ENCODE results near the gene PROSER1.
A peak's percentile ranks its signal among the peaks of the same experiment; 100 is the strongest.

The PROSER1 gene

GRCh38 chr13:39040206-39040605 is 2.3 kb upstream of the PROSER1 start:
- peak overlapping the region in 1 of 2 donors; percentile 44 for H3K27ac ChIP-seq
- TF ChIP-seq CTCF (IDR thresholded peaks at IDR 0.05): no peak
- no peak for DNase-seq (ENCODE audit: low spot score)
- no peak overlapping the region for H3K4me3 ChIP-seq

- Histone ChIP-seq H3K27ac (peak overlapping the region in 1 of 2 donors; percentile 78), H3K4me3 (peak overlapping the region; percentile 89)
- no peak for TF ChIP-seq CTCF (IDR thresholded peaks at IDR 0.05)
- DNase-seq (ENCODE audit: low spot score): no peak
These were observed 1.2 kb upstream of the PROSER1 start for GRCh38 chr13:39039041-39039440.

GRCh38 chr13:39038569-39039030 is 711 bp upstream of the PROSER1 start:
- peak overlapping the region; percentile 89 for H3K4me3 ChIP-seq
- no peak for TF ChIP-seq CTCF (IDR thresholded peaks at IDR 0.05)
- DNase-seq (ENCODE audit: low spot score): no peak
- peak overlapping the region; percentile 78 to 81 for H3K27ac ChIP-seq

GRCh38 chr13:39037410-39037879 is 444 bp downstream of the PROSER1 start:
- DNase-seq (ENCODE audit: low spot score): no peak
- Histone ChIP-seq H3K4me3 (peak overlapping the region; percentile 89), H3K27ac (peak overlapping the region; percentile 78 to 81)
- no peak for TF ChIP-seq CTCF (IDR thresholded peaks at IDR 0.05)

GRCh38 chr13:39036212-39036611 is 1.7 kb downstream of the PROSER1 start:
- TF ChIP-seq CTCF (IDR thresholded peaks at IDR 0.05): no peak
- no peak for DNase-seq (ENCODE audit: low spot score)

GRCh38 chr13:39035799-39036198 is 2.1 kb downstream of the PROSER1 start:
- no peak for TF ChIP-seq CTCF (IDR thresholded peaks at IDR 0.05)
- no peak for DNase-seq (ENCODE audit: low spot score)
- Histone ChIP-seq H3K4me3 (peak overlapping the region; percentile 89), H3K27ac (no peak overlapping the region)

More at GRCh38 chr13:39036212-39036611, 1.7 kb downstream of the PROSER1 start:
- H3K4me3 ChIP-seq: peak overlapping the region; percentile 89
- no peak overlapping the region for H3K27ac ChIP-seq

- Histone ChIP-seq H3K27ac (no peak overlapping the region), H3K4me3 (peak overlapping the region; percentile 89)
- TF ChIP-seq CTCF (IDR thresholded peaks at IDR 0.05): no peak
- no peak for DNase-seq (ENCODE audit: low spot score)
These were observed 2.7 kb downstream of the PROSER1 start for GRCh38 chr13:39035204-39035603.

Measured in coronary artery (tissue), 2 donors.